Activated CD4-positive, alpha-beta T cell treated with anti-CD3 and anti-CD28 coated beads, Interleukin-2, amount 10 ng/mL, durations not matched to agents 24 days and 14 days (primary cell): ENCODE data around the gene CCDC85A. TPM values are rescaled to one million over a fixed set of nuclear protein-coding genes. Genes with fewer than 3 reads are reported as not detected.

Experiments used
- DNase-seq: peaks from one replicate; pipeline ENCODE4 v3.0.0; 2022
- H3K27ac Mint-ChIP-seq: one replicate; pipeline ENCODE4 v1.8.0; 2022; ENCODE audit warnings: mild to moderate bottlenecking, mixed read lengths
- H3K27me3 Mint-ChIP-seq: one replicate; pipeline ENCODE4 v1.8.0; 2022; ENCODE audit warnings: mixed read lengths
- H3K36me3 Mint-ChIP-seq: one replicate; pipeline ENCODE4 v1.8.0; 2022; ENCODE audit warnings: low read depth, mild to moderate bottlenecking, mixed read lengths
- H3K4me1 Mint-ChIP-seq: one replicate; pipeline ENCODE4 v1.8.0; 2021; ENCODE audit warnings: mixed read lengths
- H3K4me3 Mint-ChIP-seq: one replicate; pipeline ENCODE4 v1.8.0; 2022; ENCODE audit warnings: mild to moderate bottlenecking, moderate library complexity, mixed read lengths
- H3K9me3 Mint-ChIP-seq: one replicate; pipeline ENCODE4 v1.8.0; 2021; ENCODE audit warnings: mixed read lengths
- intact Hi-C: fragments of 100-400 bp; cut with micrococcal nuclease; formaldehyde crosslinking; loops from one replicate; pipeline ENCODE4 v1.15.1; 2023
- total RNA-seq: library from RNA; stranded (reverse); gene quantifications from 2 replicates; pipeline ENCODE4 v1.2.3, GENCODE V29; 2022

The CCDC85A gene
- total RNA-seq, 1 donor from 2014 or later, result not detected

- no peaks in the 10 kb centered on the region for H3K4me1 Mint-ChIP-seq
- intact Hi-C loops, result no loop called here
- H3K27me3 Mint-ChIP-seq, result no peaks in the 10 kb centered on the region
- no peaks in the 10 kb centered on the region for H3K9me3 Mint-ChIP-seq
- H3K4me3 Mint-ChIP-seq, result no peak overlapping the region
- H3K27ac Mint-ChIP-seq, result no peak overlapping the region
- DNase-seq, result no peak
- H3K36me3 Mint-ChIP-seq, result no peaks in the 10 kb centered on the region
Observed at GRCh38 chr2:56206250-56206649, 22.5 kb downstream of the CCDC85A start.

GRCh38 chr2:56207760-56208159, 24.0 kb downstream of the CCDC85A start:
- Mint-ChIP-seq H3K4me1 (no peaks in the 10 kb centered on the region), H3K9me3 (no peaks in the 10 kb centered on the region), H3K36me3 (no peaks in the 10 kb centered on the region)

GRCh38 chr2:56208380-56208779, 24.6 kb downstream of the CCDC85A start:
- no peaks in the 10 kb centered on the region for H3K36me3 Mint-ChIP-seq
- intact Hi-C loops, result no loop called here
- no peaks in the 10 kb centered on the region for H3K4me1 Mint-ChIP-seq
- H3K27ac Mint-ChIP-seq, result no peak overlapping the region
- H3K4me3 Mint-ChIP-seq, result no peak overlapping the region
- no peak for DNase-seq
- no peaks in the 10 kb centered on the region for H3K27me3 Mint-ChIP-seq
- no peaks in the 10 kb centered on the region for H3K9me3 Mint-ChIP-seq

More at GRCh38 chr2:56207760-56208159, 24.0 kb downstream of the CCDC85A start:
- H3K27me3 Mint-ChIP-seq, result no peaks in the 10 kb centered on the region
- no peak overlapping the region for H3K4me3 Mint-ChIP-seq
- intact Hi-C loops, result no loop called here
- DNase-seq, result no peak
- H3K27ac Mint-ChIP-seq, result no peak overlapping the region

GRCh38 chr2:56209701-56210100, 25.9 kb downstream of the CCDC85A start:
- intact Hi-C loops, result no loop called here
- no peaks in the 10 kb centered on the region for H3K9me3 Mint-ChIP-seq
- H3K27ac Mint-ChIP-seq, result no peak overlapping the region
- H3K27me3 Mint-ChIP-seq, result no peaks in the 10 kb centered on the region
- no peaks in the 10 kb centered on the region for H3K4me1 Mint-ChIP-seq
- H3K36me3 Mint-ChIP-seq, result no peaks in the 10 kb centered on the region
- H3K4me3 Mint-ChIP-seq, result no peak overlapping the region
- DNase-seq, result no peak

- DNase-seq, result no peak
- H3K27ac Mint-ChIP-seq, result no peak overlapping the region
- intact Hi-C loops, result no loop called here
- no peaks in the 10 kb centered on the region for H3K9me3 Mint-ChIP-seq
- H3K4me1 Mint-ChIP-seq, result no peaks in the 10 kb centered on the region
- no peaks in the 10 kb centered on the region for H3K27me3 Mint-ChIP-seq
- no peaks in the 10 kb centered on the region for H3K36me3 Mint-ChIP-seq
- H3K4me3 Mint-ChIP-seq, result no peak overlapping the region
Observed at GRCh38 chr2:56210291-56210690, 26.5 kb downstream of the CCDC85A start.

GRCh38 chr2:56211048-56211447, 27.3 kb downstream of the CCDC85A start:
- intact Hi-C loops, result no loop called here
- Mint-ChIP-seq H3K27ac (no peak overlapping the region), H3K27me3 (no peaks in the 10 kb centered on the region), H3K36me3 (no peaks in the 10 kb centered on the region), H3K4me1 (no peaks in the 10 kb centered on the region), H3K4me3 (no peak overlapping the region), H3K9me3 (no peaks in the 10 kb centered on the region)
- DNase-seq, result no peak

- H3K36me3 Mint-ChIP-seq, result no peaks in the 10 kb centered on the region
- H3K27me3 Mint-ChIP-seq, result no peaks in the 10 kb centered on the region
- no peak overlapping the region for H3K27ac Mint-ChIP-seq
- H3K4me3 Mint-ChIP-seq, result no peak overlapping the region
- no peak for DNase-seq
- H3K9me3 Mint-ChIP-seq, result no peaks in the 10 kb centered on the region
- no peaks in the 10 kb centered on the region for H3K4me1 Mint-ChIP-seq
- intact Hi-C loops, result no loop called here
Observed at GRCh38 chr2:56215911-56216310, 32.1 kb downstream of the CCDC85A start.

- Mint-ChIP-seq H3K4me1 (no peaks in the 10 kb centered on the region), H3K27ac (no peak overlapping the region), H3K9me3 (no peaks in the 10 kb centered on the region), H3K27me3 (no peaks in the 10 kb centered on the region), H3K36me3 (no peaks in the 10 kb centered on the region), H3K4me3 (no peak overlapping the region)
- intact Hi-C loops, result no loop called here
- no peak for DNase-seq
Observed at GRCh38 chr2:56217106-56217505, 33.3 kb downstream of the CCDC85A start.

- no peak overlapping the region for H3K4me3 Mint-ChIP-seq
- H3K27me3 Mint-ChIP-seq, result no peaks in the 10 kb centered on the region
- H3K9me3 Mint-ChIP-seq, result no peaks in the 10 kb centered on the region
- no peaks in the 10 kb centered on the region for H3K36me3 Mint-ChIP-seq
- no peak overlapping the region for H3K27ac Mint-ChIP-seq
- intact Hi-C loops, result no loop called here
- H3K4me1 Mint-ChIP-seq, result no peaks in the 10 kb centered on the region
- no peak for DNase-seq
Observed at GRCh38 chr2:56222481-56222880, 38.7 kb downstream of the CCDC85A start.

- intact Hi-C loops, result no loop called here
- H3K27ac Mint-ChIP-seq, result no peak overlapping the region
- H3K4me1 Mint-ChIP-seq, result no peaks in the 10 kb centered on the region
- H3K9me3 Mint-ChIP-seq, result no peaks in the 10 kb centered on the region
- no peak overlapping the region for H3K4me3 Mint-ChIP-seq
- H3K36me3 Mint-ChIP-seq, result no peaks in the 10 kb centered on the region
- H3K27me3 Mint-ChIP-seq, result no peaks in the 10 kb centered on the region
- no peak for DNase-seq
Observed at GRCh38 chr2:56224316-56224715, 40.5 kb downstream of the CCDC85A start.

- Mint-ChIP-seq H3K4me1 (no peaks in the 10 kb centered on the region), H3K4me3 (no peak overlapping the region), H3K9me3 (no peaks in the 10 kb centered on the region), H3K27me3 (no peaks in the 10 kb centered on the region), H3K36me3 (no peaks in the 10 kb centered on the region), H3K27ac (no peak overlapping the region)
- intact Hi-C loops, result no loop called here
- DNase-seq, result no peak
Observed at GRCh38 chr2:56227811-56228210, 44.0 kb downstream of the CCDC85A start.

GRCh38 chr2:56229397-56230060, 45.7 kb downstream of the CCDC85A start:
- Mint-ChIP-seq H3K4me1 (no peaks in the 10 kb centered on the region), H3K9me3 (no peaks in the 10 kb centered on the region), H3K27me3 (no peaks in the 10 kb centered on the region), H3K27ac (no peak overlapping the region), H3K4me3 (no peak overlapping the region), H3K36me3 (no peaks in the 10 kb centered on the region)
- DNase-seq, result no peak
- intact Hi-C loops, result no loop called here

- no peaks in the 10 kb centered on the region for H3K4me1 Mint-ChIP-seq
- H3K4me3 Mint-ChIP-seq, result no peak overlapping the region
- H3K36me3 Mint-ChIP-seq, result no peaks in the 10 kb centered on the region
- no peaks in the 10 kb centered on the region for H3K9me3 Mint-ChIP-seq
- intact Hi-C loops, result no loop called here
- no peak for DNase-seq
- H3K27ac Mint-ChIP-seq, result no peak overlapping the region
- no peaks in the 10 kb centered on the region for H3K27me3 Mint-ChIP-seq
Observed at GRCh38 chr2:56230156-56230555, 46.4 kb downstream of the CCDC85A start.

GRCh38 chr2:56231361-56231760, 47.6 kb downstream of the CCDC85A start:
- H3K9me3 Mint-ChIP-seq, result no peaks in the 10 kb centered on the region
- H3K36me3 Mint-ChIP-seq, result no peaks in the 10 kb centered on the region
- H3K4me1 Mint-ChIP-seq, result no peaks in the 10 kb centered on the region
- intact Hi-C loops, result no loop called here
- no peak for DNase-seq
- H3K27me3 Mint-ChIP-seq, result no peaks in the 10 kb centered on the region
- H3K27ac Mint-ChIP-seq, result no peak overlapping the region
- H3K4me3 Mint-ChIP-seq, result no peak overlapping the region

- Mint-ChIP-seq H3K4me3 (no peak overlapping the region), H3K27me3 (no peaks in the 10 kb centered on the region), H3K9me3 (no peaks in the 10 kb centered on the region), H3K4me1 (no peaks in the 10 kb centered on the region), H3K27ac (no peak overlapping the region), H3K36me3 (no peaks in the 10 kb centered on the region)
- DNase-seq, result no peak
- intact Hi-C loops, result no loop called here
Observed at GRCh38 chr2:56232912-56233311, 49.1 kb downstream of the CCDC85A start.
